Measurements from ENCODE around the gene HEPACAM2.

HEPACAM2 gene

DNA sequence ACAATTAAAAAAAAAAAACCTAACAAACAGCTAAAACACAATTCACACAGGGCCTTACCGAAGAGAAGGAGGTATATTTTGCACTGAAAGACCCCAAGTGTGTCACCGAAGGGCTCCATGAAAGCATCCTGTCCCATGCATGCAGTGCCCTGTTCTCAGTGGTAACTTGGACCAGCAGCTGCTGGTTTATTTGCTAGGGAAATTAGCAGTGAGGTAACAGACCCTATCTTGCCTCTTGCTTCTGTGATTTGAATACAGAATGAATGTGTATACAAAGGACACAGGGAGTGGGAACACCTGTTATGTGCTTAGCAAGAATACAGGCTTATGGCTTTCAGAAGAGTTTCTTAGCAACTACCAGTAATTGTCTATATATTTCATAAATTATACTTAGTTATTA, at the start of gene HEPACAM2:
Gene HEPACAM2 (minus strand): TSS at position 160 of the 400 bp plus-strand sequence.
- no peak for DNase-seq (ENCODE audit: low read depth in 2 of 2)

DNA sequence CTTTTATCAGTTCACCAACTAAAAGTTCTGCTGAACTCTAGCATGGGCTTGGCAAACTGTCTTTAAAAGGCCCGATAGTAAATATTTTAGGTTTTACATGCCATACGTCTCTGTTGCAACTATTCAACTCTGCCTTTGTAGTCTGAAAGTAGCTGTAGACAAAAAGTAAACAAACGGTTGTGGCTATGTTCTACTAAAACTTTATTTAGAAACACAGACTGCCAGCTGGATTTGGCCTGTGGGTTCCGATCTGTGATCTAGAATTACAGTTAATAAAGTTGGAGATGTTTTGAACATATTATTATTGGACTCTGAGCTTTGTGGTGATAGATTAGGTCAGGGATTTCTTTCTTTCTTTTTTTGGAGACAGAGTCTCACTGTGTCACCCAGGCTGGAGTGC, 39.0 kb upstream of the HEPACAM2 start:
- no peak for DNase-seq (ENCODE audit: low read depth in 2 of 2)

DNA sequence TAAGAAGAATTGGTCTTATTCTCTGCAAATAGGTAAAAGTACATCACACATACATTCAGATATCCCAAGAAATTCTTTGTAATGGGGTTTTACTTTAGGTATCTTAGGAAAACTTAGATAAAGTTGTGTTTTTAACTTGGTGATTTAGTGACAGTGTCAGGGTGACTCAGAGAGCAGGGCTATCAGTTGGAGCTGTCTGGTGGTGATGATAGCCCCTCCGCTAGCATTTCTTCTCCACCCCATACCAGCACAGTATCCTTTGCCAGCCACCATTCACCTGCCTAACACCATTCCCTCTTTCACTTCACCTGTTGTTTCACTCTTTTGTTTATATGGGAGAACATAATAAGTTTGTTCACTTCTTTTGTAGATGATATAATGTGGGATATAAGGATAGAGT, 36.3 kb upstream of the HEPACAM2 start:
- no peak for DNase-seq (ENCODE audit: low read depth in 2 of 2)

DNA sequence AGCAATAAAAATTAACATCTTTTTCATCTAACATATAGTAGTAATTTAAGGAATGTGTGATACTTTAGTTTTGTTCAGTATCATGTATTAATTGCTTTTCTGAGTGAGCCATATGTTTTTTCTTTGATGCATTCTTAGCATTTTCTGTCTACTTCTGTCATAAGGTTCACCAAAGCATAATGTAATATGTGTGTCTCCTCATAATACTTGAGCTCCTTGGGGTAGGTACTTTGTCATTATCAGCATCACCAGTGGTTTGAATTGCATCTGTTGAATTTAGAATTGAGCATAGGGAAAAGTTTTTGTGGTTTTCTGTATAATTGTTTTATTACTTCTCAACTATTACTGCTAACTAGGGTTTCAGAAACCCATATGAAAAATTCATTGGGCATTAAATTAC, 32.4 kb upstream of the HEPACAM2 start:
- no peak for DNase-seq (ENCODE audit: low read depth in 2 of 2)

DNA sequence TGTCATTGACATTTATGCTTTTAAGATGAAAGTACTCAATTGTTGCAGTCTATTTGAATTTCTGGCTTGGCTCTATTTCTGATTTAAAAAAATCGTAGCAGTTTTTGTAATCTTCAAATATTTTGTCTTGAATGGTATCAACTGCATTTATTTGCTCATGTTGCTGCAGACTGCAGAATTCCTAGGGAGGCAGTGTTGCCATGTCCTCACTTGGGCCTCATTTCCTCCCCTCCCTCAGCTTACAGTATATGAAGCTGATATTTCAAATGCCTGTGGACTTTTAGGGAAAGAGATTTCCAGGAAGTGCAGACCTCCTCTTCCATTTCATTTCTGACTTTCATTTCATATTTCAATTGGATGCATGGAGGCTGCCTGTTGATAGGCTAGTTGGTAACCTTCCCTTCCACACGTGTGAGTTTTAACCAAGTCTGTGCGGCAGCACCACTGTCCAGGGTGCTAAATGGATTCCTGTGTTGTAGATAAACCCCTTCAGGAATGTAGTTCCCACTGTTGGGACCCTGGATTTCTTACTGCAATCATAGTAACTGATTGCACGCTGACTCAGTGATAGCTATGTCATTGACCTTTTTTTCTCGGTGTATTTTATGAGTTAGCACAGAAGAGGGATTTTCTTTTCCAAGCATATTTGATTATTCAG, 23.4 kb upstream of the HEPACAM2 start:
- DNase-seq (ENCODE audit: low read depth in 2 of 2) = no peak

DNA sequence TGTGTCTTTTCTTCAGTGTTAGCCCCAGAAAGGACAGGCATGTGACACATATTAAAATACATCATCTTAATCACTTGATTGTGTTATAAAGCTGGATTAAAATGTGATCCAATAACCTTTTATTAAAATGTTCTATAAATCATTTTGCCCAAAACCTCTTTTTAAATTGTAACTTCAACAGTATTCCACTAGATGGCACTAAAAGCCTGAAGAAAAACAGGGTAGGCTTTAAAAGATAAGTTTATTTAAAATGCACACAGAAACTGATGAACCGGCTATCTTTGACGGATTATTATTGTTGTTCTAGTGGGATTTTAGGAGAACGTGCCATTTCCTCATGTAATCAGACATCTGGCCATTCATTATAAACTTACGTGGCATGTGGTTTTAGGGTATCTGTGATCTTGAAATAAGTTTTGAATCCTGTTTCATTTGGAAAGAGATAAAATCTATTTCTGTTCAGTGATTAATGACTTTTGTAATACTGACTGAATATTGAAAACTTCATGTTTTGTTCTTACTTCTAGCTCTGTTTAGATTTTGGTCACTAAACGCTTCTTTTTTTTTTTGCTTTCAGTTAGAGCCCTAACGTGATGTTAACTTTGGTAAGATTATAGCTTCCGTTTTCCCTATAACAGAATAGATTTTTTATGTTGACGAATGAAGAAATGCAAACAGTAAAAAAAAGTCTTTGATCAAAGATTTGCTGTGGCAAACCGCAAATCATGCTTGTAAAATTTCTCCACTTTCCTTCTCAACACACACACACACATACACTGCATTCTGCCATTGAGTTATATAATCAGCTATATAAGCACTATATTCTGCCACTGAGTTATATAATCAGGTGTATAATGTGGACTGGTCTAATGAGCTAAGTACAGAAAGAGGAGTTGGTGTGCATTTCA, 19.5 kb upstream of the HEPACAM2 start:
- no peak for DNase-seq (ENCODE audit: low read depth in 2 of 2)

DNA sequence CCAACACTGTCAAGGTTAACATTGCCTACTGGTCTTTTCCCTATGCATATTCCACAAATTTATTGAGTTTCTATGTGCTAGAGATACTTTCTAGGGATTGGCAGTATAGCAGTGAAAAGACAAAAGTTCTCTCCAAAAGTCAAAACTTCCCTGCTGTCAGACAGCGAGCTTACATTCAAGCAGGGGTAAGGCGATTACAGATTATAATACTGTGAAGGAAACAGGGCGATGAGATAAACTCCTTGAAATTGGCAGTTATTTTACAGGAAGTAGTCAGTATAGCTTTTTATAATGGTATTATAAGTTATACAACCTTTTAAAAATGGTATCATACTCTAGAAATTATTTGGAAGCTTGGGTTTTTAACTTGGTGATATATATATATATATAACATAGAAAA, 15.8 kb upstream of the HEPACAM2 start:
- no peak for DNase-seq (ENCODE audit: low read depth in 2 of 2)

DNA sequence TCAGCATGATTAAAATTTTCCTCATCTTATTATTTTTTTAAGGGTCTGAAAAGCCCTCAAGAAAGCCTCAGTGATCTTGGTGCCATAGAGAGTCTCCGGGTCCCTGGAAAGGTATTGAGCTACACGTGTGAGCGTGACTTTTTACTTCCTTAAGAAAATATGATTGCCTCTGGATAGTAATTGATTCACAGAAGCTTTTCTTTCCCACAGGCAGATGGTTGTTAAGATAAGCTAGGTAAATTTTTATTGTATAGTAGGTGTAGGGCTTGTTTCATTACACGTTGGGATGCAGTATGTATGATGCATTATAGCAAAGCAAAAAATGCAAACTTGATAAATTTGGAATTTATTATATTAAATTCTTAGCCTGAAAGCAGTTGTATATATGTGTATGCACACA, 13.6 kb upstream of the HEPACAM2 start:
- no peak for DNase-seq (ENCODE audit: low read depth in 2 of 2)

DNA sequence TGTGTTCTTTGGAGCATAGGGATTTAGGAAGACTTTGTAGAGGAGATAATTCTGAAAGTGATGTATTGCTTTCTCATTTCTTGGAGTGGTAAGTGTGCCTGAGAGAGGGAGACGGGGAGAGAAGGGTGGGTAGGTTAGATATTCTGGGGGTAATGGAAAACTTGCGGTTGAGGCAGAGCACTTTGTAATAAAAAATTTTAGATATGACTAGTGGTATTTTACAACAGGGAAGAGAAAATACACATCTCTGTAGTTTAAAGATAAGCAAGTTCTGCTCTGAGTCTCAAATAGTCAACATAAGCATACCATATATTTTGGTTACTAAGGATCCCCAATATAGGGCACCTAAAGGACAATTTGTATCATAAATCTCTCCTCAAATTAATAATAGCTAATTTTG, 12.5 kb upstream of the HEPACAM2 start:
- no peak for DNase-seq (ENCODE audit: low read depth in 2 of 2)

DNA sequence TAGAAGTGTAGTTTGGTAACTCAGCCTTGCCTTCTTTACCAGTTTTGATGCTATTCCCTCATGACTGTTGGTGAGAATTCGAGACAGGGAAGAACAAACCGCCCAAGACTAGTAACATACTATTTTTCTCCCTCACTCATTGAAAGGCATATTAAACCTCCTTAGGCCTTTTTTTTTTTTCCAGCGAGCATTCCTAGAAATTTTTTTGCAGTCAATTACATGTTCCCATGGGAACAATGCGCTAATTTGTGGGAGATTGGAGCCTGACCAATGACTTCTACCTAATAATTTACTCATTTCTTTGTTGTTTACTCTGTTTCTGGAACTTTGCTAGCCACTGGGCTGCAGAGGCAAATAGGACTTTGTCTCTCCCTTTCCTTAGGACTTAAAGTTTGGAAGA, 11.9 kb upstream of the HEPACAM2 start:
- DNase-seq (ENCODE audit: low read depth in 2 of 2) = no peak

DNA sequence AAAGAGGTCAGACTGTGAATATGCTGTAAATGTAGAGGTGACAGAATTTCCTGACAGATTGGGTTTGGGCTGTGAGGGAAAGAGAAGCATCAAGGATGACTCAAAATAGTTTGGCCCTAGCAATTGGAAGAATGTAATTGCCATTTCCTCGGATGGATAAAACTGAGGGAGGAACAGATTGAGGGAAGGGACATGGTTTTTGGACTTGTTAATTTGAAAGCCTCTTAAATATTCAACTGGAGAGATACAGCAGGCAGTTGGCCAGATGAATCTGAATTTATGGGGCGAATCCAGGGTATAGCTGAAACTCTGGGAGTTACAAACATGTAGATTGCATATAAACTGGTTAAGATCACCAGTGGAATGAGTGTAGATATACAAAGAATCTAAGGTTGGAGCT, 9.3 kb upstream of the HEPACAM2 start:
- DNase-seq (ENCODE audit: low read depth in 2 of 2) = no peak

DNA sequence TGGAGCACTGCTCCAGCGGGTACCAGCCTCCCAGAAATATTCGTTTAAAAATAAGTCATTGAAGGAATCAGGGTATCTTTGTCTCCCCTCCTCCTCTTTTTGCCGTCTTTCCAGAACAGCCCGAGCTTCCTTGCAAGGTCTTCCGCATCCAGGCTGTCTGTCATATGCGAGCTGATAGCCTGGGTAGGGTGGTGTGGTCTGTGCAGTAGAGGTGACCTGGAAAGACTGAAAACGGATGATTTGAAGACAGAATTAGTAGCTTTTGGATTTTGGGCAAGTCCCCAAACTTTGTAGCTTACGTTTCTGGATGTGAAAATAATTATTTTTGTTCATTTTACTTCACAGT, 6.4 kb upstream of the HEPACAM2 start:
- no peak for DNase-seq (ENCODE audit: low read depth in 2 of 2)

DNA sequence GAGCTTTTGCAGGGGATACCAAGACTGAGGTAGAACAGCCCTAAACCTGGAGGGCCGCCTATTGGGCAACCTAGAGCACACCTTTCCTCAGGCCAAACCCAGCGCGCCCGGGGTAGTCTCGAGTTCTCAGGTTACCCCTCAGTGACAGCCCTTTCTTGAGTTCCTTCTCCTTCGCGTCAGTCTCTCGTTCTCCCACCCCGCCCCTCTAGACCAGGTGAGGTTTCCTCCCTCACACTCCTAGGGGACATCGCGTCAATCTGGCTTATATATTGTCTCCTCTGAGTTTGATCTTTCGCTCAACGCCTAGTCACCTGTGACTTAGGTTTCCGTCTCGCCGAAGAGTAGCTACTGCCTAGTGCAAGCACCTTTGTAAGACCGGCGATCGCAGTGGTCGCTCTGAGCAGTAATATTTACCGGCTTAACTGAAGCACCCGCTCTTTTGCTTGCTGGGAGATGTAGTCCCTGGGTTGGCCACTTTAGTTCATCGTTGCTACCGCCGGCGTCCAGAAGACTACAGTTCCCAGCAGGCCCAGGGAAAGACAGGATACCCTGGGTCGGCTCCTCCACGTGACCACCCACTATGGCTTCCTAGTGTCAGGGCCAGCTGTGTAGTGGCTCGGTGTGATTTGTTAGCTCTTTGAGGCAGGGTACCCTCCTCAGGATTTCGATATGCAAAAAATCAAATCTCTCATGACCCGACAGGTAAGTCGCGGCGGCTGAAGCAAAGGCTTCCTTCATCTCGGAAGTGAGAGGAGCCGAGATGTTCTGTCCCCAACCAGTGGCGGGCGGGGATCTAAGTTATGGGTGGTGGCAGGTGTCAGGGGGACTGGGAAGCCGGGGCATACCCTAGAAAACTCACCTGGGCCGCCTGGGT, 5.8 kb upstream of the HEPACAM2 start, which contains the start of gene VPS50:
Gene VPS50 (plus strand): TSS at position 568 of the 874 bp plus-strand sequence. CDS start 102 bp downstream, at position 670.
- peak; percentile 78 to 89 for DNase-seq (ENCODE audit: low read depth in 2 of 2)

DNA sequence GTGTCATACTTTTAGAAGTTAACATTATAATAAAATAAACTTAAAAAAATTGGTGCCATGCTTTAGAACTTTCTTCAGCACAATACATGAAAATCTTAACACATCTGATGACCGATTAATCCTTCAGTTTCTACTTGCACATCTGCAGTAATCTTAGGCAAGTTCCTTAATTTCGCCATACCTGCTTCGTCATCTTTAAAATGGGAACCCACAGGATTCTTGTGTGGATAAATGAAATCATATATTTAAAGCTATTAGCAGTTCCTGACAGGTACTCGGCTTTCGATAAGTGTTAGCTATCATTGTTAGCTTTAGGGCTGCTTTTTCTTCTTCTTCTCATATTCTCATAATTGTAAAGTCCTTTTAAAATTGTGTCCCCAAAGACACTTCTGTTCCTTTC, 5.0 kb upstream of the HEPACAM2 start:
- DNase-seq (ENCODE audit: low read depth in 2 of 2) = no peak

DNA sequence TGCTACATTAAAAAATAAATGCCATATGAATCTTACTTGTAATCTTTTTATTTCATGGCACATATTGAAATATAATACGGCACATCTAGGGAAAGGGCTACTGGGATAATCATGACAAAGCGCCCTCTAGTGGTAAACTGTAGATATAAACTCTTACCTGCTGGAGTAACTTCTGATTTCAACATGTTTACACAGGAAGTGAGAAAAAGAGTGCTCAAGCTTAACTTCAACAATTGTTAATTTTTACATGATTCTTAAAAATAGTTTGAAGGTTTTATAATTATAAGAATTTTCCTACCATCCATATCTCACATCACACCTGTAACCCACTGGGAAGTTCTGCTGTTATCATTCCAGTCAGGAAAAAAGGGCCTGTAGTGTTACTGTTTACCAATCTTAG, 2.0 kb upstream of the HEPACAM2 start:
- DNase-seq (ENCODE audit: low read depth in 2 of 2) = no peak

DNA sequence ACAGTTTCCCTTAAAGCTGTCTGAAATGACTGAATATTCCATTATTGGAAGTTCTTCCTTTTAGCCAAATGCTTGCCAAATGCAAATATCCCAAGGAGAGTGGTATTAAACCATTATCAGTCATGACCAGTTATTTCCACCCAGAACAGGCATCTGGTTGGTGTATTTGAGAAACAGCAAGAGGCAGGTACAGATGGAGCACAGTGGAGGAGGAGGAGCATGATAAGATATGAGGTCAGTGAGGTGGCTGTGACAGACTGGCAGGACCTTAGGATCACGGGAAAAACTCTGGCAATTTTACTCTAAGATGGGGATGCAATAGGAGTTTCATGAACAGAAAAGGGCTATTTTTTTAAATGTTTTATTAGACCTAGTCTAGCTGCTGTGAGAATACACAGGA, 6.4 kb downstream of the HEPACAM2 start:
- DNase-seq (ENCODE audit: low read depth in 2 of 2) = no peak

DNA sequence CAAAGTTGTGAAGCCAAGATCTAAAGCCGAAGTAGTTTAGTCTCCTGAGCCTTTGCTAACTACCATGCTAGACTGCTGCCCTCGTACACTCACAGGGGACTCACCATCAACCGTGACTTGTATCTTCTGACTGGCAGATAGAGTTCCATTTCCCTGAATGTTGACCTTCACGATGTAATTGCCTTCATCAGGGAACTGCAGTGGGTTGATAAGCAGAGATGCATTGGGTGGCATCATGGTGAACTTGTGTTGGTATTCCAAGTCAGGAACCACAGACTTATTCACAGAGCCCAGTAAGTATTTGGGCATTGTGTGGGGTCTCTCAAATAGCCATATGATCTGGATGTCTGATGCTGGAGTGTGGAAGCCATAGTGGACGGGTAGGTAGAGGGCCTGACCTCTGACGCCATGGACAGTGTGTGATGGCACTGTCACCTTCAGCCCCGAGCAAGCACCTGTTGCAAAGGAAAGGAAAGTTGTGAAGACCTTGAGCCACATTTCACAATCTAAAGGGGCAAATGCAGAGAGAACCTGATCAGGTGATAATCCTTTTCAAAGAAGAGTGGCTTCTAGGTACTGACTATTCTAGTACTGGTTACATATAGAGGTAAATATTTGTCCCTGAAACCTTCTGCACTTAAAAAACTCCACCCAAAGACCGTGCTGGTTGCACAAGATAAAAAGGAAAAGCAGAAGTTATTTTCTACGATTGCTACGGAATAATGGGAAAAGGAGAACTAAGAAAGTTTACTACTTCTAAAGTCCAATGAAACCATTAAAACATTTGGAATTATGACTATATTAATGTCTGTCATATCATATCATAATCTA, 7.1 kb downstream of the HEPACAM2 start:
- DNase-seq (ENCODE audit: low read depth in 2 of 2) = no peak

DNA sequence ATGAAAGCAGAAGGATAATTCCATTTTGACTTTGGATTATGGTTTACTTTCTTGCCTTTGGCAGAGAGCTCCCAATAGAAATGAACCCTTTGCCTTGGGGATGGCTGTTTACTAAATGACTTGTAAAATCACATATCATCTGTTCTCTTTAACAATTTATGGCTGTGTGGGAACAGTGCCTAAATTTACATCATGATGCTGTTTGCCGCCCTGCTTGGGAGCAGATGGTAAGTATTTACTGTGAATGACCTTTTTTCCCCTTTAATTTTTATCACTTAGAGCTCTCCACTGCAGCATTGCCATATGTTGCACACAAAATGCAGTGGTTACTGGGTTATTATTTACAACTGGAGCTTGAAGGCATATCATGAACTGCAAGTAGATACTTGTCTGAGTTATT, 13.4 kb downstream of the HEPACAM2 start:
- DNase-seq (ENCODE audit: low read depth in 2 of 2) = no peak

DNA sequence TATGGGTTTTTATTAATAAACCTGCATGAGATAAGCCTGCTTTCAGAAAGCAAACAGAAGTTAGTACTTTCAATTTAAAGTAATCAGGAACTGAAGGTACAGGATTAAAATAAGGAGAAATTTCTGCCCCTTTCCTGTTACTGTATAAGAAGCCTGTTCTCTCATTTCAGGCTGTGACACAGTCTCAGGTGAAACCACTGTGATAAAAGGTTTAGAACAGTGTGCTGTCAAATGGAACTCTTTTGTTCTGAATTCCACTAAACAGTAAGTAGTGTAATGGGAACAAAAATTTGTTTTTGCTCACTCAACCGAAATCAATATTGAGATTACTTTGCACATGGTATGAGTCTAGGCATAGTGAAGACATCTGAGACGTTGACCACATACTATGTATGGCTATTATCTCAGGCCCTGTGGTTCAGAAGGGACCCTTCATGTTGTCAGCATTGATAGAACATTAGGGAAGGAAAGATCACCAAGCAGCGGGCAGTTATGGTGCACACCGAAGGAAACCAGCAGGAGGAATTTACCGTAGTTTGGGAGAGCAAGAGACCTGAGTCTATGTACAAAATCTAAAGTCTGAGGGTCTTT, 14.9 kb downstream of the HEPACAM2 start:
- DNase-seq (ENCODE audit: low read depth in 2 of 2) = no peak

DNA sequence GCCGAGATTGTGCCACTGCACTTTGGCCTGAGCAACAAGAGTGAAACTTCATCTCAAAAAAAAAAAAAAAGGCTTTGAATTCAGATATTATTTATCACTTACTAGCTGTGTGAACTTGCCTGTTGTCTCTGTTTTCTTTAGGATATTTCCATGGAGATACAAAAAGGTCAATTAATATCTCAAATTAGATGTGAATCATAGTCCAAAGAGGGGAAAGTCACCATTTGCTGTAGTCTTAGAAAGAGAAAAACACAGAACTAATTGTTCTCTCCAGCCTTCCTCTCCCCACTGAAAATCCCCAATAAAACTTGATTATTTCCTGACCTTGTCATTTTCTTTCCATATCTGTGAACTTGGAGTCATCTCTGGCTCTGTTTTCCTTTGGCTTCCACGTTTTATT, 21.2 kb downstream of the HEPACAM2 start:
- no peak for DNase-seq (ENCODE audit: low read depth in 2 of 2)

DNA sequence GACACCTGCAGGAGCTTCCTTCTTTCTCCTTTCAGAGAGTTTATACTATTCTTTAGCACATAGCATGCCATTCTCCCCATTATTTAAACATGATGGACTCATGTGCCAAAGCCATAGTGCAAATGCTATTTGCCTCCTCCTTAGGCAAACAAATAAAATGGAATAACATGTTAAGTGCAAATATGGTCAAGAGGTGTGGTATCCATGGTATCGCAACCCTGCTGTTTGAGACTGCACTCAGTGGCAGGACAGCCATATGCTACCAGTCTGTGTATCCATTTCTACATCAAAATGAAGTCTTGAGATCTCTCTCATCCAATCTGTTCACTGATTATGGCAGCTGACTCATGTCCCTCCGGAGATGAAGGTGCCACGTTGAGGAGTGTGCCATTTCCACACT, 22.8 kb downstream of the HEPACAM2 start:
- no peak for DNase-seq (ENCODE audit: low read depth in 2 of 2)

Measured in stimulated activated CD8-positive, alpha-beta memory T cell treated with anti-CD3 and anti-CD28 coated beads, Interleukin-15, amount 100 ng/mL, for 4 hours (primary cell).